Measurements from ENCODE around the gene MTFP1.

DNA sequence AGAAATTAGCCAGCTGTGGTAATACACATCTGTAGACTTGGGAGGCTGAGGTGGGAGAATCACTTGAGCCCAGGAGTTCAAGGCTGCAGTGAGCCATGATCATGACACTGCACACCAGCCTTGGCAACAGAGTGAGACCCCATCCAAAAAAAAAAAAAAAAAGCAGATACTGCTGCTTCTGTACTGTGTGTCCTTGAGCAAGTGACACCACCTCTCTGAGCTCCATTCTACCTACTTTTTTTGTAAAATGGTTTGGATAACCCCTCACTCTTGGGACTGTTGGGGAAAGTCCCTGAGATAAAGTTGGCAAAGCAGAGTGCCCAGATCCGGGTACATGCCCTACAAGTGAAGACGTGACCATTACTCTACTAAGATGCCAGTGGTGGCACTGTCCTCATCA lies 43.6 kb downstream of the MTFP1 start:
- TF ChIP-seq, protein P1, sequence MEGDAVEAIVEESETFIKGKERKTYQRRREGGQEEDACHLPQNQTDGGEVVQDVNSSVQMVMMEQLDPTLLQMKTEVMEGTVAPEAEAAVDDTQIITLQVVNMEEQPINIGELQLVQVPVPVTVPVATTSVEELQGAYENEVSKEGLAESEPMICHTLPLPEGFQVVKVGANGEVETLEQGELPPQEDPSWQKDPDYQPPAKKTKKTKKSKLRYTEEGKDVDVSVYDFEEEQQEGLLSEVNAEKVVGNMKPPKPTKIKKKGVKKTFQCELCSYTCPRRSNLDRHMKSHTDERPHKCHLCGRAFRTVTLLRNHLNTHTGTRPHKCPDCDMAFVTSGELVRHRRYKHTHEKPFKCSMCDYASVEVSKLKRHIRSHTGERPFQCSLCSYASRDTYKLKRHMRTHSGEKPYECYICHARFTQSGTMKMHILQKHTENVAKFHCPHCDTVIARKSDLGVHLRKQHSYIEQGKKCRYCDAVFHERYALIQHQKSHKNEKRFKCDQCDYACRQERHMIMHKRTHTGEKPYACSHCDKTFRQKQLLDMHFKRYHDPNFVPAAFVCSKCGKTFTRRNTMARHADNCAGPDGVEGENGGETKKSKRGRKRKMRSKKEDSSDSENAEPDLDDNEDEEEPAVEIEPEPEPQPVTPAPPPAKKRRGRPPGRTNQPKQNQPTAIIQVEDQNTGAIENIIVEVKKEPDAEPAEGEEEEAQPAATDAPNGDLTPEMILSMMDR (IDR thresholded peaks at IDR 0.05; ENCODE audit: low read depth, low read length) = no peak
- TF ChIP-seq EZH2phosphoT487 (IDR thresholded peaks at IDR 0.05; ENCODE audit: low read depth) = no peak
